Measurements from ENCODE around the gene FOXC1.

FOXC1 gene

GRCh38 chr6:1622851-1623768 lies 13.4 kb downstream of the FOXC1 start:
- peak; percentile 66 for DNase-seq

- no peak for DNase-seq
These were observed 14.0 kb downstream of the FOXC1 start for GRCh38 chr6:1623769-1624057.

GRCh38 chr6:1624058-1624850 lies 14.5 kb downstream of the FOXC1 start:
- peak; percentile 83 for DNase-seq

GRCh38 chr6:1624851-1625781 lies 15.4 kb downstream of the FOXC1 start:
- DNase-seq = peak; percentile 85

- DNase-seq = peak; percentile 57
These were observed 16.2 kb downstream of the FOXC1 start for GRCh38 chr6:1625794-1626435.

GRCh38 chr6:1626481-1626880 lies 16.8 kb downstream of the FOXC1 start:
- peak; percentile 39 for DNase-seq

- peak; percentile 25 for DNase-seq
These were observed 18.3 kb downstream of the FOXC1 start for GRCh38 chr6:1627827-1628560.

- no peak for DNase-seq
These were observed 19.6 kb downstream of the FOXC1 start for GRCh38 chr6:1629316-1629715.

- DNase-seq = peak; percentile 52
These were observed 20.6 kb downstream of the FOXC1 start for GRCh38 chr6:1630212-1630770.

GRCh38 chr6:1630771-1631217 lies 21.1 kb downstream of the FOXC1 start:
- DNase-seq = peak; percentile 50

- DNase-seq = no peak
These were observed 21.5 kb downstream of the FOXC1 start for GRCh38 chr6:1631251-1631650.

- DNase-seq = no peak
These were observed 23.8 kb downstream of the FOXC1 start for GRCh38 chr6:1633366-1634021.

- DNase-seq = no peak
These were observed 24.4 kb downstream of the FOXC1 start for GRCh38 chr6:1634081-1634480.

GRCh38 chr6:1635305-1636010 lies 25.7 kb downstream of the FOXC1 start:
- DNase-seq = peak; percentile 43

GRCh38 chr6:1636272-1636825 lies 26.6 kb downstream of the FOXC1 start:
- DNase-seq = no peak

- DNase-seq = peak; percentile 32
These were observed 27.5 kb downstream of the FOXC1 start for GRCh38 chr6:1636971-1637871.

- DNase-seq = no peak
These were observed 29.7 kb downstream of the FOXC1 start for GRCh38 chr6:1639430-1639829.

GRCh38 chr6:1640476-1640875 lies 30.8 kb downstream of the FOXC1 start:
- no peak for DNase-seq

All from right kidney (tissue), 1 donor.